ENCODE results near the gene PHF23.

Gene PHF23

DNA sequence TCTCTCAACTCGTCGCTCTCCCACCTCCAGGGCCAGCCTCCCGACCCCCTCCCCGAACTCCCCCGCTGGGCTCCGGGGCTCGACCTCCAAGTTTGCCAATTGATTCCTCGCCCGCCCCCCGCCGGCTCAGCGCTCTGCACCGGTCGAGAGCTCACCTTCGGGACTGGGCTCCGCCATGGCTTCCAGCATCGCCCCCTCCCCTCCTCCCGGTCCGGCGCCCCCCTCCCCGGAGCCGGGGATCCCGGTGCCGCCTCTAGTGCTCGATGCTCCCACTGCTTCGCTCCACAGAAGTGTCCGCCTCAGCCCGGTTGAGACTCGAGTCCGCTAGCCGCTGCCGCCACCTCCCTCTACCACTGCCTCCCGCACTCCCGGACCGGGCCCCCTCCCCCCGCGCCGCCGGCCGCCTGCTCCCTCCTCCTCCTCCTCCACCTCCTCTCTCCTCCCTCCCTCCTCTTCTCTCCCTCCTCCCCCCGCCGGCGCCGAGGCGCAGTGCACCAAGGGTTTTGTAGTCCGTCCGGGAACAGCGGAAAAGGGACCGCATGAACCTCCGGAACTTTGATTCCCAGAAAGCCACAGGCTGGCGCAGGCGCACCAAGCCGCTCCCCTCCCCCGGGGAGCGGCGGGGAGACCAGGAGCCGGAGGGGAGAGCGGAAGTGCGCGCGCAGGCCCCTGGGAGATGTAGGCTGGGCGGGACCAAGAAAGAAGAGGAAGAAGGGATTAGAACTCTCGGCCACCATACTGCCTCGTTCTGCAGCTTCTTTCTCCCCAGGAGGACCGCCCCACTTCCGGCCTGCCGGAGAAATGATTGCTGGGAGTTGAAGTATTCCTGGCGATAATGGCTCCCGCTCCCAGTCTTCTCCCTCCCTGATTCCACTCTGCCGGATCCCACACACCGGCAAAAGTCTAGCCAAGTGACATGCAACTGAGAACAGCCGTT, at the start of gene PHF23:
Gene PHF23, minus strand, starts transcription at position 367 of the 937 bp plus-strand sequence. Its CDS starts 178 bp downstream, at position 189.
- H3K27me3 ChIP-seq (ENCODE audit: insufficient read depth, low read depth, severe bottlenecking) = no peaks in the 10 kb centered on the region
- peak within 1 kb of the TSS; percentile 92 for H3K27ac ChIP-seq
- no peaks in the 10 kb centered on the region for H3K9me3 ChIP-seq (ENCODE audit: severe bottlenecking)
- DNase-seq = peak; percentile 99
- H3K36me3 ChIP-seq = peaks cover 70% of the 10 kb centered on the region
- peak within 1 kb of the TSS; percentile 96 for H3K4me3 ChIP-seq (ENCODE audit: low read depth, low read length)
- TF ChIP-seq, protein P1, sequence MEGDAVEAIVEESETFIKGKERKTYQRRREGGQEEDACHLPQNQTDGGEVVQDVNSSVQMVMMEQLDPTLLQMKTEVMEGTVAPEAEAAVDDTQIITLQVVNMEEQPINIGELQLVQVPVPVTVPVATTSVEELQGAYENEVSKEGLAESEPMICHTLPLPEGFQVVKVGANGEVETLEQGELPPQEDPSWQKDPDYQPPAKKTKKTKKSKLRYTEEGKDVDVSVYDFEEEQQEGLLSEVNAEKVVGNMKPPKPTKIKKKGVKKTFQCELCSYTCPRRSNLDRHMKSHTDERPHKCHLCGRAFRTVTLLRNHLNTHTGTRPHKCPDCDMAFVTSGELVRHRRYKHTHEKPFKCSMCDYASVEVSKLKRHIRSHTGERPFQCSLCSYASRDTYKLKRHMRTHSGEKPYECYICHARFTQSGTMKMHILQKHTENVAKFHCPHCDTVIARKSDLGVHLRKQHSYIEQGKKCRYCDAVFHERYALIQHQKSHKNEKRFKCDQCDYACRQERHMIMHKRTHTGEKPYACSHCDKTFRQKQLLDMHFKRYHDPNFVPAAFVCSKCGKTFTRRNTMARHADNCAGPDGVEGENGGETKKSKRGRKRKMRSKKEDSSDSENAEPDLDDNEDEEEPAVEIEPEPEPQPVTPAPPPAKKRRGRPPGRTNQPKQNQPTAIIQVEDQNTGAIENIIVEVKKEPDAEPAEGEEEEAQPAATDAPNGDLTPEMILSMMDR (IDR thresholded peaks at IDR 0.05; ENCODE audit: low read depth, low read length) = no peak

DNA sequence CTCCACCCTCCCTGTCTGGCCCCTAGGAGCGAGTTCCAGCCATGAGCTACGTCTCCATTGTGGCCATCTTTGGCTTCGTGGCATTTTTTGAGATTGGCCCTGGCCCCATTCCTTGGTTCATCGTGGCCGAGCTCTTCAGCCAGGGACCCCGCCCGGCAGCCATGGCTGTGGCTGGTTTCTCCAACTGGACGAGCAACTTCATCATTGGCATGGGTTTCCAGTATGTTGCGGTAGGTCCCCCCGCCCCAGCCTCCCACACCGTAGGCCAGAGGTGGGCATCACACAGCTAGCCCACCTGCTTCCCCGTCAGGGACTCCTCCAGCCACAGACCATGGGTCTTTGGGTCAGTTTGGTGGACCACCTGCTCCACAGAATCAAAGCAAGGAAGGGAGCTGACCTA, 46.4 kb upstream of the PHF23 start:
- Histone ChIP-seq H3K9me3 (ENCODE audit: severe bottlenecking) (no peaks in the 10 kb centered on the region), H3K27ac (no peak overlapping the region), H3K4me3 (ENCODE audit: low read depth, low read length) (no peak overlapping the region), H3K36me3 (no peaks in the 10 kb centered on the region), H3K27me3 (ENCODE audit: insufficient read depth, low read depth, severe bottlenecking) (no peaks in the 10 kb centered on the region)
- DNase-seq = no peak
- TF ChIP-seq, protein P1 (IDR thresholded peaks at IDR 0.05; ENCODE audit: low read depth, low read length) = no peak

DNA sequence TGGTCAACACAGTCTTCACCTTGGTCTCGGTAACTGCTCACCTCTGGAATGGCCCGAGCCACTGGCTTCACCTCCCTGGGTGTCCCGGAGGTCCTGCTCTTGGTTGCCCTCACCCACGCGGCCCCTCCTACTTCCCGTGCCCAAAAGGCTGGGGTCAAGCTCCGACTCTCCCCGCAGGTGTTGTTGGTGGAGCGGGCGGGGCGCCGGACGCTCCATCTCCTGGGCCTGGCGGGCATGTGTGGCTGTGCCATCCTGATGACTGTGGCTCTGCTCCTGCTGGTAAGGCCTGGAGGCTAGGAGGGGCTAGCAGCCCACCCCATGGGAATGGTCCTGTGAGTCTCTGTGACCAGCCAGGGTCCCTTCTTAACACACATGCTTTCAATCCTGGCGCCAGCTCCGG, 45.7 kb upstream of the PHF23 start:
- no peak for DNase-seq
- no peak overlapping the region for H3K4me3 ChIP-seq (ENCODE audit: low read depth, low read length)
- H3K9me3 ChIP-seq (ENCODE audit: severe bottlenecking) = no peaks in the 10 kb centered on the region
- no peaks in the 10 kb centered on the region for H3K36me3 ChIP-seq
- TF ChIP-seq, protein P1 (IDR thresholded peaks at IDR 0.05; ENCODE audit: low read depth, low read length) = no peak
- H3K27ac ChIP-seq = no peak overlapping the region
- no peaks in the 10 kb centered on the region for H3K27me3 ChIP-seq (ENCODE audit: insufficient read depth, low read depth, severe bottlenecking)

DNA sequence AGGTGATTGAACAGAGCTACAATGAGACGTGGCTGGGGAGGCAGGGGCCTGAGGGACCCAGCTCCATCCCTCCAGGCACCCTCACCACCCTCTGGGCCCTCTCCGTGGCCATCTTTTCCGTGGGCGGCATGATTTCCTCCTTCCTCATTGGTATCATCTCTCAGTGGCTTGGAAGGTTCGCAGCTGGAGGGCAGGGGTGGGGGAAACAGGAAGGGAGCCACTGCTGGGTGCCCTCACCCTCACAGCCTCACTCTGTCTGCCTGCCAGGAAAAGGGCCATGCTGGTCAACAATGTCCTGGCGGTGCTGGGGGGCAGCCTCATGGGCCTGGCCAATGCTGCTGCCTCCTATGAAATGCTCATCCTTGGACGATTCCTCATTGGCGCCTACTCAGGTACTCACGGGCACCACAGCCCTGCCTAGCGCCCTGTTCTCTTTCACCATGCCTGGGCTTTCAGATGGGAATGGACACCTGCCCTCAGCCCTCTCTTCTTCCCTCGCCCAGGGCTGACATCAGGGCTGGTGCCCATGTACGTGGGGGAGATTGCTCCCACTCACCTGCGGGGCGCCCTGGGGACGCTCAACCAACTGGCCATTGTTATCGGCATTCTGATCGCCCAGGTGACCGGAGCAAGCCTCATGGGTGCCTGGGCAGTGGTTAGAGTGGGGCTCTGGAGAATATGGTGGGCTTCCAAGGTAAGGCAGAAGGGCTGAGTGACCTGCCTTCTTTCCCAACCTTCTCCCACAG, 44.4 kb upstream of the PHF23 start:
- no peak for DNase-seq
- Histone ChIP-seq H3K9me3 (ENCODE audit: severe bottlenecking) (no peaks in the 10 kb centered on the region), H3K27me3 (ENCODE audit: insufficient read depth, low read depth, severe bottlenecking) (no peaks in the 10 kb centered on the region), H3K27ac (no peak overlapping the region), H3K36me3 (no peaks in the 10 kb centered on the region), H3K4me3 (ENCODE audit: low read depth, low read length) (no peak overlapping the region)
- TF ChIP-seq, protein P1 (IDR thresholded peaks at IDR 0.05; ENCODE audit: low read depth, low read length) = no peak

DNA sequence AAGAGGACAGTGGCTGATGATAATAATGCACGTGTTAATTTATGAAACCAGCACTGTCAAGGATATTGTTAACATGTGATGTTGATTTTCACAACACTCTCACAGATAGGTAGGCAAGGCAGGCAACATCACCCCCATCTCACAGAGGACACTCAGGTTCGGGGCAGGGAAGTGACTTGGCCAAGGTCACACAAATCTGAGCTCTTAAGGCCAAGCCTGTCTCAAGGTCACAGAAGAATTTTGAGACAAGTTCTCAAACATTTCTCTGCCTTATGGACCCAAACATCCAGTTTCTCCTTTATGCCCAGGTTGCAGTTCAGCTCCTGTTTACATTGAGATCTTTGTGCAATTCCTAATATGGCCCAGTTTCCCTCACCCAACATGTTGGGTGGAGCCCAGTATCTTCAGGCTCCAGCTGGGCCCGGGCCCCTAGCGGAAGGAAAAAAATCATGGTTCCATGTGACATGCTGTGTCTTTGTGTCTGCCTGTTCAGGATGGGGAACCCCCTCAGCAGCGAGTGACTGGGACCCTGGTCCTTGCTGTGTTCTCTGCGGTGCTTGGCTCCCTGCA, 43.6 kb upstream of the PHF23 start:
- TF ChIP-seq, protein P1 (IDR thresholded peaks at IDR 0.05; ENCODE audit: low read depth, low read length) = no peak
- Histone ChIP-seq H3K27ac (no peak overlapping the region), H3K4me3 (ENCODE audit: low read depth, low read length) (peak overlapping the region; percentile 57), H3K9me3 (ENCODE audit: severe bottlenecking) (no peaks in the 10 kb centered on the region), H3K36me3 (no peaks in the 10 kb centered on the region), H3K27me3 (ENCODE audit: insufficient read depth, low read depth, severe bottlenecking) (no peaks in the 10 kb centered on the region)
- no peak for DNase-seq

Data from WERI-Rb-1 (cell line).